Epithelial cell of esophagus (primary cell): ENCODE data around the gene ESD.

ENCODE experiments used
- DNase-seq: peaks from one replicate; pipeline ENCODE4 v3.0.0; 2010; ENCODE audit warnings: low read depth
- H3K4me3 ChIP-seq: 2 replicates; pipeline ENCODE4 v1.5.1; 2011; ENCODE audit warnings: mild to moderate bottlenecking, low read length, control low read depth
- CTCF ChIP-seq: IDR thresholded peaks from 2 replicates; pipeline ENCODE4 v1.5.1; 2011; ENCODE audit warnings: low read depth, mild to moderate bottlenecking, low read length, control low read depth, inconsistent platforms; ENCODE audit not compliant: insufficient read depth; ENCODE audit errors: missing control alignments

ESD gene

DNA sequence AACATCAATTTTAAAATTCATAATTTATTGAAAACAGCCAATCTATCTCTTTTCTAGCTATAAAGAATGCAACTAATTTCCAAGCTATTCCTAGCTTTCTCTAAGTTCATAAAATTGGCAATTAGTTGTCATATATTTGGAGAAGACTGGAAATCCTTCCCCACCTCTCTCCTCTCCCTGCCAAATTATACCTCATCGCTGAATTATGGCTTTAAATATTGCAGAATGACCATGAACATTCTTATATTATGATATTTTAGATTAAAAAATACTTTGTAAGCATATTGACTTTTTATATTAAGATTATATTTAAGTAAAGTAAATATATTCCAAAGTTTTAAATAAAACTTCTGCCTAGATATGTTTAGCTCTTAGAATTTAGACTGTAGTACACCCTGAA lies 58.2 kb downstream of the ESD start:
- TF ChIP-seq CTCF = no peak
- no peak for DNase-seq
- no peak overlapping the region for H3K4me3 ChIP-seq

GRCh38 chr13:46738055-46738454 lies 58.9 kb downstream of the ESD start:
- no peak for DNase-seq
- no peak for TF ChIP-seq CTCF
- no peak overlapping the region for H3K4me3 ChIP-seq

- TF ChIP-seq CTCF = no peak
- peak; percentile 30 for DNase-seq
Measured at GRCh38 chr13:46736541-46737310, 60.2 kb downstream of the ESD start.

GRCh38 chr13:46735425-46735824 lies 61.5 kb downstream of the ESD start:
- DNase-seq = no peak
- TF ChIP-seq CTCF = no peak
- no peak overlapping the region for H3K4me3 ChIP-seq

More at GRCh38 chr13:46736541-46737310, 60.2 kb downstream of the ESD start:
- no peak overlapping the region for H3K4me3 ChIP-seq

DNA sequence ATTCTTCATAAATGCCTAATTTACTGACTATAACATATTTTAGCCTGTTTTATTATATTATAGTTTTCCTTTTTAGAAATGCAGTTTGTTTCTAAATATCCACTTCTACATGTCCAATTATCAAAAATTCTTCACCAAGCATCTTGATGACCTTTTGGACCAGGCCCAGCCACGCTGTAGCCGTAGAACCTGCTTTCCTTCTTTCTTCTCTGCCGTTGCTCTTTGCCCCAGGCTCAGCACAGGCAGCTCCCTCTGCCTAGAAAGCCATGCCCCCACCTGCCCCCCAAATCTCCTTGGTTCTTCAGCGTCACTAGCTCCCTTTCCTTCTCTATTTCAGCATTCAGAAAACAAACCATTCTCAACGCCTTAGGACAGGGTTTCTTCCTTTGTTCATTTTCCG lies 65.4 kb downstream of the ESD start:
- no peak for DNase-seq
- no peak for TF ChIP-seq CTCF
- H3K4me3 ChIP-seq = no peak overlapping the region

DNA sequence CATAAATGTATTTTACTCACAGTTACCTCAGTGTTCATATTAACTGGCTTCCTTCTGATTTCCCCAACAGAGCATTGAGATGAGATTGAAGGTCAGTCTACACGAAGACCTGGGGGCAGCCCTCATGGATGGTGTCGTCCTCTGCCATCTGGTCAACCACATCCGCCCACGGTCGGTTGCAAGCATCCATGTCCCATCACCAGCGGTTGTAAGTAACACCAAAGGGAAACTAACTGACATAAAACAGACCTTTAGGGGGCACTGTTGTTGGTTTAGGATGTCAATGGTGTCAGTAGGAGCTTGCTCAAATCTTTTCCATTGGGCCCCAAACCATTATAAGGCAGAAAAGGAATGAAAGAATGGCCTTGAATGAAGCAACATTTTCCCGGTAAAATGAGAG lies 68.2 kb downstream of the ESD start:
- H3K4me3 ChIP-seq = no peak overlapping the region
- no peak for TF ChIP-seq CTCF
- peak; percentile 29 for DNase-seq

GRCh38 chr13:46726347-46726746 lies 70.6 kb downstream of the ESD start:
- no peak for DNase-seq
- H3K4me3 ChIP-seq = no peak overlapping the region
- no peak for TF ChIP-seq CTCF
